GM12892 (cell line): ENCODE results near the gene GYG1.

Source experiments
- POLR2A ChIP-seq: IDR thresholded peaks from 2 replicates; pipeline ENCODE4 v1.6.1; 2011; ENCODE audit warnings: low read depth, low read length, control low read depth
- POLR2AphosphoS5 ChIP-seq: IDR thresholded peaks from 2 replicates; pipeline ENCODE4 v1.6.1; 2011; ENCODE audit warnings: low read depth, low read length, control low read depth
- TAF1 ChIP-seq: IDR thresholded peaks from 2 replicates; pipeline ENCODE4 v1.6.1; 2011; ENCODE audit warnings: low read depth, mild to moderate bottlenecking, control low read depth, low read length, borderline replicate concordance

GRCh38 chr3:149058198-149058597 is 66.9 kb downstream of the GYG1 start:
- TF ChIP-seq POLR2AphosphoS5 = no peak
- no peak for TF ChIP-seq POLR2A
- TF ChIP-seq TAF1 = no peak
